HG02981 (cell line): Measurements from ENCODE around the gene DEGS2.

Experiments used
- ATAC-seq: cut with Tn5 transposase; IDR thresholded peaks from one replicate; pipeline ENCODE4 v1.9.1; 2021; ENCODE audit warnings: mild to moderate bottlenecking, moderate library complexity; ENCODE audit not compliant: unreplicated experiment

The DEGS2 gene

DNA sequence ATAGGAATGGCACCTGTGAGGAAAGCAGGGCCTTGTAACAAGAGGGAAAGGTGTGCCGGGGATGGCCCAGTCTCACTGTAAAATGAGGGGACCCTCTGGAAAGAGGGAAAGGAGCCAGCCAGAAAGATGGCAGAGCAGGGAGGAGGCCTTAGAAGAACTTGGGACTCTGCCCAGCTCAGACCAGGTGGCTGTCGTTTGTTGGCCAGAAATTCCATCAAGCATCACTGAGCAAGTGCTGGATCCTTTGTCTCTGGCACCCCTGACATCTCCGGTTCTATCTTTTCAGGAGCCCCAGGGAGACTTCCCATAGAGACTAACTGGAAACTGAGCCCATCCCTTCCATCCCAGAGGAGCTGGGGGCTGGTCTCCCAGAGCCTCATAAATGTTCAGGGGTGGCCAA lies 43.3 kb downstream of the DEGS2 start:
- no peak for ATAC-seq

DNA sequence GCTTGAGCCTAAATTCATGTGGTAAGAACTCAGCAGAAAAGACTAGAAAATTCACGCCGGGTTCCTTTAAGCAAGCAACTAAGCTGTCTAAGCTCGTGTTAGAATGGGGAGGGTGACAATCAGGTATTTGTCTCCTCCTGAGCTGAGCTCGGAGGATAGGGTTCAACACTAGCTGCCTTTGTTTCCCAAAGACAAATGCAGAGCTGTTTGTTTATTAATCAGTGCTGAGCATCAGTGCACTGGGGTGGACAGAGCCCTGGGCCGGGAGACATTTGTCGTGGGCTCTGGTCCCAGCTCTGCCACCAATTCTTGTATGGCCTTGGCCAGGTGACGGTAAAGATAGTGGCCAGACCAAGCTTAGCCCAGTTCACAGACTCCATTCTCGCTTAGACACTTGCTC lies 43.7 kb downstream of the DEGS2 start:
- ATAC-seq, result no peak

DNA sequence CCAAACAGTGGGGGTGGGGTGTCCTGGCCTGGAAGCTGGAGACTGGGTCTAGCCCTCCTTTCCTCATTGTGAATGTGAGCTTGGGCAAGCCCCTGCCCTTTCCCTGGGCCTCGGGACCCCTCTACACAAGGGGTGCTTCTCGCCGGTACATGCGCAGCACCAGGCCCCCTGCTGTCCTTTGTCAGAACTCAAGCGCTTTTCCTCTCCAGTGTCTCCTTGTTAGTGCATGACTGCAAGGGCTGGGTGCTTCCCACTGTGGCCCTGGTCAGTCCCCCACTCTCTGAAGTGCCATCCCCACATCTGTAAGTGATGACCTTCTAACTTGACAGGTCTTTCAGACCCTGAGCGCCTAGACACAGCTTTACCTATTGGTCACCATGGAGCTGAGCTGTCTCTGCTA lies 44.2 kb downstream of the DEGS2 start:
- ATAC-seq, result no peak

DNA sequence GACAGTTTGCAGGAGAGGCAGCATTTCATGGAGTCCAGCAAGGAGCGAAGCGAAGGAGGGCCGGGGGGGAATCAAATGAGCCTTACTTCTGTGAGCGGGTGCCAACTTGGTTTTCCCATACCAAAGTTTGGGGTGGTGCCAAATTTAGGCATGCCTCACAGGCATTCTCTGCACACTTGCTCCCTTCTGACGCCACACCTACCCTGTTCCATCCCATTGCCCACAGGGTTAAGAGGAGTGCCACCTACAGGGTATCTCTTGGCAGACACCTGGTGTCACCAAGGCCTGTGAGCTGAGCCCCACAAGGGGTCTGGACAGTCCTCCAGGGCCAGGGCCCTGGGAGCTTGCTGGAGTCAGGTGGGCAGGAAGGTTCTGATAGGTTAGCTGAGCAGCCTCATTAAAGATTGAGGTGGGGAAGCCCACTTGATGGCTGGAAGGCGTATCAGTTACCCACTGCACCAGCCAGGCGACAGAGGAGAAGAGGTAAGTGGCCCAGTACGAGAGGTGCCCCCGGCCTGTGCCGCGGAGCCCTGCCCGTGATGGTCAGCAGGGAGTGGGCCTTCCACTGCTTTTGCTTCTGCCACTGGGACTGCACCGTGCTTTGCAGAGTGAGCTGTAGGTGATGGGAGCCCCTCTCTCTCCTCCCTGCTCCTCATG lies 45.2 kb downstream of the DEGS2 start:
- no peak for ATAC-seq

DNA sequence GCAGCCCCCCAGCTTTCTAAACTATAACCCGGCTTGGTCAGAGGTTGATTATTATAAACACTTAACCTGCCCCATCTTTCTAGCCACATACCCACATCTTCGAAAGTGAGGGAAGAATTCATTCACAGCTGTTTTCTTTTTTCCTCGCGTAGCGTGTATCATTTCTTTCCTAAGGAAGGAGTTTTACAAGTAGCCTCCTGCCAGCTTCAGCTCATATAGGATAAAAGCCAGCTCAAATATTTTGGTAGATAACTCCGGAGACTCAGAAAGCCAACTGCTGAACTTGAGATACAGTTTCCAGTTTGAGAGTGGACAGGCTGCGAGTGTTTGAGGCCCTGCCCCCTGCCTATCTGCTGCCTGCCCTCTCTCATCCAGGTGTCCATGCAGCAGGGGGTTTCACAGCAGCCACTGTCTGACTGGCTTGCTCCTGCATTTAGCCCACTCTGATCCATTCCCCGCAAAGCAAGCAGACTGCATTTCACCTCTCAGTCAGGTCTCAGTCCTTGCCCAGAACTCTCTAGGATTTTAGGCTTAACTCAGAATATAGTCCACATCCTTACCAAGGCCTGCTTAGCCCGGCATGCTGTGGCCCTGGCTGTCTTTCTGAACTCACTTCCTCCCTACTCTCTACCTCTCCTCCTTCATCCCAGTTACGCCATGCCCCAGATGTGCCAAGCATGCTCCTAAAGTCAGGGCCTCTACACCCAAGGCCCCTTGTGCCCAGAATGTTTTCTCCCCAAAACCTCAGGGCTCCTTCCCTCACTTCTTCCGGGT lies 47.3 kb downstream of the DEGS2 start:
- no peak for ATAC-seq

DNA sequence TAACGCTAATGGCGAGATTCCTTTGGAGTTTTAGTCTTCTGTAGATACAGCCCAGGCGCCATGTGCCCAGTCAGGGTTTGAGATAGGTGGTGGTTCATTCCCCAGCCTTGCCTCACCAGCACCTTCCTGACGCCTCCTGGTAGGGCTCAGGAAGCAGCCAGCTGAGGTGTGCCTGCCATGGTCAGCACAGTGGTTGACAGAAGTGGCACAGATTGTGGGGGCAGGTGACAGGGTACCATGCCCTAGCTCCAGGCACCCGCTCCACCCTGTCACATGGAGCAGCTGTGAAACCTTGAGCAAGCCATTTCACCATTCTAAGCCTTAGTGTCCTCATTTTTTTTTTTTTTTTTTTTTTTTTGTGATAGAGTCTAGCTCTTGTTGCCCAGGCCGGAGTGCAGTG lies 48.6 kb downstream of the DEGS2 start:
- ATAC-seq, result no peak

DNA sequence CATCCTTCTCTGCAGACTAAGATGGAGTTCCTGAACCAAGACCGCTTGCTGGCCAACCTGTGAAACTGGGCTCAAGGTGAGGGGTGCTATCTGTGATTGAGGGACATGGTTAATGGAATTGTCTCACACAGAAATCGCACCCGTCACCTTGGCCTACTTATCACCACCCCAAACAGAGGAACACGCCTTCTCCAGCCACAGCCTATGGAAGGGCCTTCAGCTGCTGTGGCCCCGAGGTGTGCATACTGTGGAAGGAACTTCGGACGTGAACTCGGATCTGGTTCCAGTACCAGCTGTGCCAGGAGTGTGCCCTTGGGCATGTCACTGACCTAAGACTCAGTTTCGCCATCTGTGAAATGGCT lies 49.9 kb downstream of the DEGS2 start:
- ATAC-seq, result no peak

DNA sequence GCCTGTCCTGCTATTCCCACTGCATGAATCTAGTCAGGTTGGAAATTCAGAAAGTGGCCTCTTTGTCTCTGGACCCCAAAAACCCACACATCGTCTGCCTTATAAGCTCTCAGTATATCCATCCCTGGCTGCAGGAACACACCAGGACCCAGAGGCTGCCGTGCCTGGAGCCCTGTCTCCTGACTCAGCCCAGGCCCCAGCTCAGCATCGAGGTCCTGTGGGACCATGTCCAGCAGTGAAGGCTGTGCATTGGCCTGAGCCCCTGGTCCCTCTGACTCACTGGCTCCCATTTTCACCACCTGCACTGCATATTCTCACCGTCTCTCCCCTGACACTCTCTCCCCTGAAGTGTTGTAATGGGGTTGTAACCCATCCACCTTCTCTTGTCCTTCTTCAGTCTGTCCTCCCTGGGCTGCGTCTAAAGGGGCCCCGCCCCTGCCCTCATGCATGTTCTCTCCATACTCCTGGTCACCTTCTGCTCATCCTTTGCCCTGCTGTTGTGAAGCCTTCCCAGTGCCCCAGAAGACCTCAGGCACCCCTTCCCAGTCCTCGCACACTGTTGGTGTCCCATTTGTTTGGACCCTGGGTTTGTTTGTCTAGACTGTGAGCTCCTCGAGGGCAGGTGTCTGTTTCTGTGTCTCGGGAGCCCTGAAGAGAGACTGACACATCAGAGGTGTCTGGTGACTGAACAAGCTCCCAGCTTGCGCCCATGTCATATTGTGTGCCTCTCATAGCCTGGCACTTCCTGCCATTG lies 50.4 kb downstream of the DEGS2 start:
- no peak for ATAC-seq

DNA sequence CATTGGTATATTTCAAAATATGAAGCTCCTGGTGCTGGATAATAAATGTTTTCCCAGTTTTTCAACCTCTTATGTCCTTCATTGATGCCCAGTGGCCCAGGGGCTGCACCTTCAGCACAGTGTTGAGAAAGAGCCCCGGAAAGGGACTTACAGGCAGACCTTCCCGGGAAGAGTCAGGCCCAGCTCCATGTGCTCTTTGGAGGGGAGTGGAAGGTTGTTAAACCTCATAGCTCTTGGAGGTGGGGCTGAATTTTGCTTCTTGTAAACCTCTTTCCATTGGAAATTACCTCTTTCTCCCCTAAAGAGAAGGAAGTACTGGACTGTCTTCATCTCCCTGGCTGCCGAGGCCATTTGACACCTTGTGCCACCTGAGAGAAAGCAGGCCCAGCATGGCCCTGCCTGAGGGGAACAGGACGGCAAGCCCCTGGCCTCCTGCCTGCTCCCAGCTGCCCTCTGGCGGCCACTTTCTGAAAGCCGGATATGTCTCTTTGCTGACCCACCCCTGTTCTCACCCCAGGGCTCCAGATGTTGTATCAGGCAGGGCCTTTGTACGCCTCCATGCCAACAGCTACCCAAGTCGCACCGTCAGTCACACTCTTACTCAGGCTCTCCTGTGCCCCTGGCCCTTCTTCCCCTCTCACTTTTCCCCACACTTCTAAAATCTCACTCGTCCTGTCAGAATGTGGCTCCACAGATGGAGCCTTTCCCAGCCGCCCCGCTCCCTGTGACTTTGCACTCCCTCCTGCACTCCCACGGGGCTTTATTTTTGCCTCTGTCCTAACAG lies 51.2 kb downstream of the DEGS2 start:
- ATAC-seq, result peak; percentile 82

DNA sequence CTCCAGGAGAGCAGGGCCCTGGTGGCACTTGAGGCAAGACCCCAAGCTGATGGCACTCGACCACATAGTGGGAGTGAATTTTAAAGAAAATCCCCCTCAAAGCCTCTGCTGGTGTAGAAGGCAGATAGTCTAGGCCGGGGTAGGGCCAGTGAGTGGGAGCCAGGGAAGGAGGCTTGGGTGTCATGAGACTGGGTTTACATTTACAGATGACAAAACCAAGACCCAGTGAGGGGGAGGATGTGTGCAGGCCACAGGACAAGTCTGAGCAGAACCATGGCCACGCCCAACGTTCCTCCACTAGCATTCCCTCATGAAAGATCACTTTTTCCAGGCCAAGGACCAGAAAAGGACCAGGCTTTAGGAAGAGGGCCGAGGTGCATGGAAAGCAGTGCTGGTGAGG lies 52.2 kb downstream of the DEGS2 start:
- ATAC-seq, result no peak

DNA sequence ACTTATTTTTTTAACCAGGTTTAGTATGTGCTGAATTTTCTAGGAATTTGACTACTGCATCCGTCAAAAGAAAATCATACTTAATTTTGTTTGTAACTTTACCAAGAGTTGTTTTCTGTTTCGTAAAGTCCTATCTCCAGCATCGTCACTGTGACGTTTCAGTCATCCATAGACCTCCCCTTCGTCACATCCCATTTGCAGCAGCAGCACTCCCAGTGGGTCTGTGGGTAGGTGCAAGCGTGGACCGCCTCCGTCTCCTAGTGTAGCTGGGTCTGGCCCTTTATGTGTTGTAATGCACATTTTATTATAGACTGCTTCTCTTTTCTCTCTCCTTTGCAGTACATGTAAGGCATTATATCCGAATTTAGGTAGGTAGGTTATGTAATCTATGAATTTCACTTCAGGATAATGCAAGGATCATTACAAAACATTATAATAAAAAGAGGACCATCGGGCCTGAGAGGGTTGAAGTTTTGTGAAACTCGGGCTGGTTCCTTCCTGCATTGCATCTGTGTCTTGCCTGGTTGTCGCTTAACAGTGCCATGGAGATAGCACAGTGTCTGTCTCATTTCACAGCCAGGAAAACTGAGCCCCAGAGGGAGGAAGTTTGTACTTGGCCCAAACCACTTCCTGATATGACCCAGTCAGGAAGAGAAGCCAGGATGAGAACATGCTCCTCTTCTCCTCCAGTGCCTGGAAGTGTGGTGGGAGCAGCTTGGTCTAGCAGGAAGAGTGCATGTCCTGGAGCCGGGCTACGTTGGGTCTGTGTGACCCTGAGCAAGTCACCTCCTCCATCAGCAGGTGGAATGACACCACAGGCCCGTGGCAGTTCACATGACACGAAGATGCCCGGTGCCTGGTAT lies 53.0 kb downstream of the DEGS2 start:
- no peak for ATAC-seq

DNA sequence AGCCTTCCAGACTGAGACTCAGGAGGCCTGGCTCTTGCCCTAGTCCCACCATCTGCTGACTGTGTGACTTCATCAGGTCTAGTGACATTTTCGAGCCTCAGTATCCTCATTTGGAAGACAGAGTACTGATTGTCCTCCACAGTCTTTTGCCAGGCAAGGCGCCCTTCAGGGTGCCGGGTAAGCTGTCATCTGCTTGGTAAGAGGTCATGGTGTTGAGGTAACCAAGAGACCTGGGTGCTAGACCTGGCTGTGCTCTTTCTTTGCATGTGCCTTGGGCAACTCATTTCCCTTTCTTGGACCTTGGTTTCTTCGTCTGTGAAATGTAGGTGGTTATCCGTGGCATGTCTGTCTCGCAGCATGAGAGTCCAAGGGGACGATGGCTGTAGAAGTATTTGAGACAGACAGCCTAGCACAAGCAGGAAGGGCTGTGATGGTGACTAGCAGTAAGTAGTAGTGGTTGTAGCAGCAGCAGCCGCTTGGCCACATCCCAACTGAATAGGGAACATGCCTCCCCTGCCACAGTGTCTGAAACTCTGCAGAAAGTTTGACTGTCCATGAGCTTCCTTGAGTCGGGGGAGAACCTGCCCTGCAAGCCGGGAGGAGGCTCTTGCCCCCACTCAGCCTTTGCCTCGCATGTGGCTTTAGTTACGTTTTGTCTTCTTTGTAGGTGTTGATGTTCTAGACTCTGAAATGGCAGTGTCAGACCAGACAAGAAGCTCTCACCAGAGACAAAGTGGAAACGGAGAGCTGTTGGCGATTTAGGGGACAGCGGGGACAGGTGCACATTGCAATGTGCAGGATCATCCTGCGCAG lies 53.9 kb downstream of the DEGS2 start:
- no peak for ATAC-seq

DNA sequence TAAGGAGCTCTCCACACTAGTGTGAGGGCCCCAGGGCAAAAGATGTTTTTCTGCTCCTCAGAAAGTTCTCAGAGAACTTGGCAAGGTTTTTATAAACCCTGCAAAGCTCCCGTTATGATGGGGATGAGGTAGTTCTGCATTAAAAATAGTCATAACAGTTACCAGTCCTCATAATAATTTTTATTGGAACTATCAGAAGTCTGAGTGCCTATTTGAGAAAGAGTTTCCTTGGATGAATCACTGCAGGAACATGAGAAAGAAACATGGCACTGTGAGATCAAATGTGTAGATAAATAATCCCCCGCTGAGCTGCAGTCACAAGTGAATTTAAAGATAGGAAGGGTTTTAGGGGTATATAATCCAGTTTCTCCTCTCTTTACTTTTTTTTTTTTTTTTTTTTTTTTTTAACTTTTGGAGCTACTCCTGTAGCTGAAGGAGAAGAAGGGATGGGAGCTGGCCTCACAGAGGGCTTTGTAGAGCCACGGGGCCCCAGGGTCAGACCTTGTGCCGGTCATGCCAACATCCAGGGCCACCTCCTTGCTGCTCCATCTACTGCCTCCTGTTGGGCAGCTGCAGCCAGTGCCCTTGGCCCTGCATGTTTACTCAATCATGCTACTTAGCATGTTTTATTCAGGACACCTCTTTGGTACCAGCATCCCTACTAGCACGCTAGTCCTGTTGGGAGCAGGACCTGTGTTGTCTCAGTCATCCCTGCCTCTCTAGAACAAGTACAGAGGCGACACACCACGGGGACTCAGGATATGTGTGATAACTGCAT lies 54.7 kb downstream of the DEGS2 start:
- no peak for ATAC-seq

DNA sequence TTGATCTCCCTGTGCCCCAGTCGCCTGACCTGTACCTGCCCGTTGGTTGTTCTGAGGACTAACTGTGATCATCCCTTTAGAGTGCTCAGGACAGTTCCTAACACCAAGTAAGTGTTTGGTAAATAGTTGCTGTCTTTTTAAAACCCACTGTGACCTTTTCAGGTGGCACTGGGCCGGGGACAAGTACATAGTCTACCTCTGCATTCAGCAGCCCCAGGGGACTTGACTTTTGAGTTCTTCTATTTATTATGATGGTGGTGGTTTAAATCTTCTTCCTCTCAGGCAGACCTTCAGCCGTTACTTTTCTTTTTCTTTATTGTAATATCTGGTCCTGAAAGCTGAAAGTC lies 55.5 kb downstream of the DEGS2 start:
- ATAC-seq, result no peak

DNA sequence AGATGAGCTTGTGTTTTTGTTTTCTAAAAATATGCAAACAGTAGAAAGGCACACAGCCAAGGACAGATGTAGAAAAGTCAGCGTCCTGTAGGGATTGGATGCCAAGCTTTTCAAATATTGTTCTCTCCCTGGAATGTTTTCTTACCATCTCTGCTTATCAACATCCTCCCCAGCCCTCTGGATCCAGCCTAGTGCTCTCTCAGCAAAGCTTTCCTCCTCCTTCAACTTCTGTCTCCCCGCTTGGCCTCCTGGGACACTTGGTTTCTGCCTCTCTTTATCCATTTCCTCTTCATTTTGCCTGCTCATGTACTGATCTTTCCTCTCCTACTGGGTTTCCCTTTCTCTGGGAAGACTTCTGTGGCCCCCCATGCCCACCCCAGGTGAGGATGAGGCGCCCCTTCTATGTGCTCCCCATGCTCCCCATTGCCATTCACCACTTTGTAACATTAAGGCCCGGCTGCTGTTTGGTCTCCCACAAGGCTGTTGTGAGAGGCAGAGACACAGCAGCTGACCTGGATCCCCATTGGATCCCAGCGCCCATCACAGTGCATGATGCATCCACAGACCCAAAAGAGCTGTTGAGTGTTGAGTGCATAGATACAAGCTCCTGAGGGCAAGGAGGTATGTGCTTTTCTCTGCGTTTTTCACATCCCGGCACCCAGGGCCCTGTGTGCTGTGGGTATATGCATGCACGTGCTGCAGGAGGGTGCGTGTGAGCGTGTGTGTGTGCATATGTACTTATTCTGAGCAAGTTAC lies 56.0 kb downstream of the DEGS2 start:
- no peak for ATAC-seq

DNA sequence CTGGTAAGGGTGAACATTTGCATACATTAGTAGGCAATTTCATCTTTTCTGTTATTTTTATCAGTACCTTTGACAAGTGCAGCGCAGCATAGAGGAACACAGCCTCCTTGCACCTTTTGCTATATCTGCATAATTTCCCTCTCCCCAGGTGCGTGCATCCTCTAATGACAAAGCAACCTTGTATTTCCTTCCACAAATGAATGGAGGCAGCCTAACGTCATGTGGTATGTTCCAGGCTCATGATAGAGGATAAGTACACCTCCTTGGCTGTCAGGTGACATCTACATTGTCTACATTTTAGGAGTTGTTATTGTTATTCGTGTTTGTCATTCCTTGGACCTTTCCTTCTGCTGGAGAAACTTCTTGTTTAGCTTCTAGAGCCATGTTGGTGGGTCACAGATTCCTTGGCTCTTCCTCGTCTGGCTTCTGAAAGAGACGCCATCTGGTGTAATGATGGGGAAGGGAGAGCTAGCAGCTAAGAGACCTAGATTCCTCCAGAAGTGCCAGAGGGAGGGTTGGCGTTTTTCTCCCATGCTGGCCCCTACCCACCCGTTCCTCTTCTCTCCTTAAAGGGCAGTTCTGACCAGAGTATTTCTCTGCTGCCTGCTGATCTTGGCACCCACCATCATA lies 57.2 kb downstream of the DEGS2 start:
- ATAC-seq, result no peak

DNA sequence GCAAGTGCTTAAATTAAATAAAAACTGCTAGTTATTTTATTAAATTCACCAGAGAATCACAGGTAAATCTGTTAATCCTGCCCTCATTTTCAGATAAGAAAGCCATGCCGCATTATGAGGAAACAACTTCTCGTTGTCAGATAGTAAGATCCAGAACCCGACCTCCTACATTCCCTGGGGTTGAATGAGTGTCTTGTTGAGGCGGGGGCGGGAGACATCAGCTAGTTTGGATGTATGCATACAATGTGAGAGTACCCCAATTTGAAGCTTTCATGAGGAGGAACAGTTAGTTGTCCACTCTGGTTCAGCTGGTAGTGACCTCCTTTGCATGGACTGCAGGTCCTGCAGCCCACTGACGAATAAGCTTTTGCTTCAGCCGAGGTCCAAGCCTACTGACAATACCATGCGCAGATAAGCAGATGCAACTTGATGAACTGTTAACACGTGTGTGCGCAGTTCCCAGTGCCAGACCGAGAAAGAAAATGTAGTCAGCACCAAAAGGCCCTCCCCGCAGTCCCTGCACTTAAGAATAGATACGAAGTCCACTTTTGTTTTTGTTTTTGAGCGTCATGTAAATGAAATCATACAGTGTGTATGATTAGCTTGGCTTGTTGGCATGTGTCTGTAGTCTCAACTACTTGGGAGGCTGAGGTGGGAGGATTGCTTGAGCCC lies 59.3 kb downstream of the DEGS2 start:
- ATAC-seq, result no peak
